ENCODE data around the gene CDKN2AIP.

- no peak for TF ChIP-seq CTCF (IDR thresholded peaks at IDR 0.05)
- TF ChIP-seq EP300 (IDR thresholded peaks at IDR 0.05) = no peak
Measured at GRCh38 chr4:183435803-183436202, 8.6 kb upstream of the CDKN2AIP start.
